Left renal cortex interstitium (tissue), 4 donors: ENCODE data around the gene GTF2E1. TPM values are rescaled to one million over a fixed set of nuclear protein-coding genes. Genes with fewer than 3 reads are reported as not detected.
"Not testable (repeated sequence)": the region's sequence is repeated elsewhere in the genome, so short reads cannot be mapped to it uniquely, and the experiment has no call there.

Source experiments
- DNase-seq, 4 donors: peaks; one replicate each; pipeline ENCODE4 v3.0.0-alpha.2; 2013; ENCODE audit warnings: low read depth in 4 of 4, low spot score in 2 of 4, missing footprints in 1 of 4
- polyA plus RNA-seq, 4 donors: library from polyadenylated mRNA; unstranded; fragments of 120-200 nt; gene quantifications; one replicate each; pipeline ENCODE4 v1.2.1, GENCODE V29; 2013; ENCODE audit not compliant: insufficient read length in 4 of 4

The GTF2E1 gene
- polyA plus RNA-seq, 4 donors = 13.8 to 18.4 (median 15.1) TPM

GRCh38 chr3:120752865-120753264 lies 10.3 kb downstream of the GTF2E1 start:
- no peak for DNase-seq

- no peak for DNase-seq
Measured at GRCh38 chr3:120753810-120754209, 11.3 kb downstream of the GTF2E1 start.

GRCh38 chr3:120756061-120756460 lies 13.5 kb downstream of the GTF2E1 start:
- DNase-seq = no peak

DNA sequence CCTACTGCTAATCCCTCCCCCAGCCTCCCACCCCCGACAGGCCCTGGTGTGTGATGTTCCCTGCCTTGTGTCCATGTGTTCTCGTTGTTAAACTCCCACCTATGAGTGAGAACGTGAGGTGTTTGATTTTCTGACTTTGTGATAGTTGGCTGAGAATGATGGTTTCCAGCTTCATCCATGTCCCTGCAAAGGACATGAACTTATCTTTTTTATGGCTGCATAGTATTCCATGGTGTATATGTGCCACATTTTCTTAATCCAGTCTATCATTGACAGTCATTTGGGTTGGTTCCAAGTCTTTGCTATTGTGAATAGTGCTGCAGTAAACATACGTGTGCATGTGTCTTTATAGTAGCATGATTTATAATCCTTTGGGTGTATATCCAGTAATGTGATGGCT lies 16.0 kb downstream of the GTF2E1 start:
- not testable (repeated sequence) for DNase-seq

- DNase-seq = no peak
Measured at GRCh38 chr3:120762615-120763014, 20.1 kb downstream of the GTF2E1 start.

GRCh38 chr3:120763601-120764000 lies 21.1 kb downstream of the GTF2E1 start:
- DNase-seq = no peak

DNA sequence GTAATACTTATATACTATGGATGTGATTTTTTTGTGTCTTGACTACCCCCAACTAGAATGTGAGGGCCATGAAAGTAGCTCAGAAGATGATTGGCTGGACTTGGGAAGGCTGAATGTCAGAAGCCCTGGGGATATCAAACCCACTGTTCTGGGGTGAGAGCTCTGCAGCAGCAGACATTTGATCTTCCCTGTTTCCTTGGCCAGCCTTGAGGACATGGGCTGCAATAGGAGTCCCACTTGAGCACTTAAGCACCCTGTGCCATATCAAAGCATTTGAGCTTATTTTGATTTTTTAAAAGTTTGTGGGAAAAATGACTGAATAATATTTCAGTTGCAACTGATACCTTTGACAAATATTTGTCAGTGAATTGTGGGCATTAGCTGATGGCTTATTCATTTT lies 21.7 kb downstream of the GTF2E1 start:
- no peak for DNase-seq

GRCh38 chr3:120765830-120766493 lies 23.4 kb downstream of the GTF2E1 start:
- DNase-seq = no peak

GRCh38 chr3:120766576-120766975 lies 24.0 kb downstream of the GTF2E1 start:
- no peak for DNase-seq

DNA sequence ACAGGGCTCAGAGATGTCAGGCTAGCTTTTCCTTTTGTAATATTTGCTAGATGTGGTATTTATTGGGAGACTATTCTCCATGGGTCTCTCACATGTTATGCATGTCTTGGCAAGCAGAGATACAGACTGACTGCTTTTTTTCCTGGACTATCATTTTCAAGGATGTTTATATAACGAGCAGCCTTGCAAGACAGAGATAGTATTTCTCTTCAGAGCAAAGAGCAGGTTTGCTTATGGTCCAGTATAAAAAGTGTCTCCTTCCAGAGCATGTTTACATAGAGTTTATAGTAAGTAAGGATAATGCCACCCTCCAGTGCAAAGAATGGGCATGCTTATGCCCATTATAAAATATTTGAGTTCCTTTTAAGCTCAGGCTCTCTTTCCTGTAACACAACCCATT lies 24.6 kb downstream of the GTF2E1 start:
- no peak for DNase-seq

DNA sequence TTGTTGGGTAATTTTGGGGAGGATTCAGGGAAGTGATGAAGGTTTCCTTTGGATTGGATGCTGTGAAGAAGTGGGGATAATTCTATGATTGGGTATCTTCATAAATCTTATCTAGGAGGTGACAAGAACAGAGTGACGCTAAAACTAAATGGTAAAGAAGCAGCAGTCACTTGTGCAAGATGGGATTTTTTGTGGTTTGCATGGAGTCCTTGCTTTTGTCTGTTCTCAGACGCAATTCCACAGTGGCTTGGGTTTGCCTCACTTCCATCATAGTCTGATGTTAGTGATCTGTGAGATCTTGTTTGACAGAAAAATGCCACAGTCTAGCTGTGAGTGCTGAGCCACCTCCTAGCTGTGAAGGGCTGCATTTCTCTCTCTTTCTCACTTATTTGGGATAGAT lies 26.9 kb downstream of the GTF2E1 start:
- DNase-seq = no peak

GRCh38 chr3:120770891-120771290 lies 28.3 kb downstream of the GTF2E1 start:
- no peak for DNase-seq

DNA sequence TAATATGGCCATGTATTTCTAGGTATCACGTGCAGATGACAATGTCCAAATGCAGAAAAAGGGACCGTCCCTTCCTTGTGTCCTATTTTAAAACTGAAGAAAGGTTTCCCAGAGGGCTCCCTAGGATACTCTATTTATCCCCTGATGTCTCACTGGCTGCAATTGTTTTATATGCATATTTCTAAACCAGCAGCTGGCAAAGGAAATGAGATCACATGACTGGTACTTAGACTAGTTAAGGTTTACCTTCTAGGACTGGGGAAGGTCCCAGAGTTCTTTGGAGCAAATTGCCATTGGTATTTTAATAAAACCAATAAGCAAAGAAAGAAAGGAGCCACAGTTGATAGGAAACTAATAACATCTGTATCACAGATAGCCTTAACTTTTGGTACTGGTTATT lies 29.5 kb downstream of the GTF2E1 start:
- DNase-seq = no peak

DNA sequence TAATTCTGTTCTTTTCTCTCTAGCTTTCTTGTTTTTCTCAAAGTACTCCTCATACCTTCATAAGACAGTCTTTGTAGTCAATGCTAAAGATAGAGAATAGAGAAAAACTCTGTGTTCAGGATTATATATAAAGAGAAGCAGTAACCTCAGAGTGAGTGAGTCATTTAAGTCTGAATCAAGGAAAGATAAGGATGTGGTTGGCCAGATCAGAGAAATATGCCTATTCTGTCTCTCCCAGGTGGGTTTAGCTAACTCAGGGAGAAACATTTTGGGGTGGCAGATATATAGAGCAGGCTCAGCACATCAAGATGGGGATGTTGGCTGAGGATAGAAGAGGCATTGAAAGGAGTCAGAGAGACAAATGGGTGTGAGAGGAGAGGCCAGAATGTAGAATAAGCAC lies 31.4 kb downstream of the GTF2E1 start:
- no peak for DNase-seq

- DNase-seq = no peak
Measured at GRCh38 chr3:120775411-120775810, 32.9 kb downstream of the GTF2E1 start.

GRCh38 chr3:120778776-120779175 lies 36.2 kb downstream of the GTF2E1 start:
- DNase-seq = no peak

DNA sequence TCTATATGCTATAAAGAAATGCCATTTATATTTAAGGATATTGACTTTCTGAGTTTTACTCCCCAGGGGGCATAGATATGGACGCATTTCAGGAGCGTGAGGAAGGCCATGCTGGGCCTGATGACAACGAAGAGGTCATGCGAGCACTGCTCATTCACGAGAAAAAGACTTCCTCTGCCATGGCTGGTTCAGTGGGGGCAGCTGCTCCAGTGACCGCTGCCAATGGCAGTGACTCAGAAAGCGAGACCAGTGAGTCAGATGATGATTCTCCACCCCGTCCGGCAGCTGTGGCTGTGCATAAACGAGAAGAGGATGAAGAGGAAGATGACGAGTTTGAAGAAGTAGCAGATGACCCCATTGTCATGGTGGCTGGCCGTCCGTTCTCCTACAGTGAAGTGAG lies 38.4 kb downstream of the GTF2E1 start:
- DNase-seq = no peak

GRCh38 chr3:120785832-120786231 lies 43.3 kb downstream of the GTF2E1 start:
- DNase-seq = not testable (repeated sequence)

- no peak for DNase-seq
Measured at GRCh38 chr3:120791010-120791409, 48.5 kb downstream of the GTF2E1 start.

DNA sequence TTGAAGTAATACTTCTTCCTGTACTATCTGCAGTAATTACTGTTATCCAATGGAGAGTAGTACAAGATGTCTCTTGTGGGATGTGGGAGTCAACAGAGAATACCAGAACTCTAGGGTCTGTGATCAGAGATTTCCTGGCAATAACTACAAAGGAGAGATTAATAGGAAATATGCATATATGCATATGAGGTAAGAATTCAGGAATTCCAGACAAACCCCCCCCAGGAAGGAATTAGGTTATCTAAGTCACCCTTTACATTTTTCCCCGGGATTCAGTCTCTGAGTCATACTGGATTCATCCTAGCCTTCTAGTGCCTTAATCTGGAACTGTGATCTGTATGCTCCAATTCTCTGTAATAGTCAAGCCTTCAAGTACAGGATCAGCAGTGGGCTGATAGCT lies 49.4 kb downstream of the GTF2E1 start:
- no peak for DNase-seq

DNA sequence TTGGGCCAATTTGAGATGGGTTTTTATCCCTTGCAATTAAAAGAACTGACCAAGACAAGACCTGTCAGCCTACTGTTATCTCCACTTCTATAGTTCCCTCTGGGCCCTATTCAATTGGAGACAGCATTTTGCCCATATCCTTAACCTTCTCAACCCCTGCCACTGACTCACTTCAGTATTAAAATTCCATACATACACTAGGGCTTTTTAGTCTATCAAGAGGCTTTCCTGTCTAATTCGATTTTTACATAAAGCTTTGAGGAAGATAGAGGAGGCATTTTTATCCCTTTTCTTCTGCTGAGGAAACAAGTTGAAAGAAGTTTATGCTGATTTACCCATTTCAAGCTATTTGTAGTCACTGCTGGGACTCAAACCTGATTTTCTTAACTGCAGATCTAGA lies 51.1 kb downstream of the GTF2E1 start:
- no peak for DNase-seq

DNA sequence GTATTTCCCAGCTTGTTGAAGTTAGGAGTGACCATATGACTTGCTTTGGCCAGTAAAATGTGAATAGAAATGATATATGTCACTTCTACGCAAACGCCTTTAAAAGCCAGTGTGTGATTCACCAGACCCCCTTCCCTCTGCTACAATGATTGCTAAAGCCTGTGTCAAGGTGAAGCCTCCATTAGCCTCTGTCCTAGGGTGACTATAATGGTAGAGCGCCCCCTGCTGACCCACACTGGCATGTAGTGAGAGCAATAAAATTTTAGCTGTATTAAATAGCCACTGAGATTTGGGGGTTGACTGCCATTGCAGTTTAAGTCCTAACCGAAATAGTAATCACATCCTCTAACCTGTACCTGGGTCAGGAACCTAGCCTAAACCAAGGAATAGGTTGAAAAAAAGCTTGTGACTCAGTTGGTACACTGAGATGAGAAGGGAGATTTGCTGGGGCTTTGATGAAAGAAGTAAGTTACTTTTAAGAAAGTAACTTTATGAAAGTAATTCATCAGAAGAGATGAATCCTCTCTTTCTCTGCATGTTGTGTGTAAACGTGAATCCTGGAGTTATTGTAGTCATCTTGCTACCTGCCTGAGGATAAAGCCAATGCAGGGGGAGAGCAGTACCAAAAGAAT lies 52.6 kb downstream of the GTF2E1 start:
- peak; percentile 29 to 62 (median 44) for DNase-seq

GRCh38 chr3:120795959-120796358 lies 53.4 kb downstream of the GTF2E1 start:
- no peak for DNase-seq
